Measurements from ENCODE around the gene MIGA2. TPM values are rescaled to one million over a fixed set of nuclear protein-coding genes. Genes with fewer than 3 reads are reported as not detected.
A peak's percentile ranks its signal among the peaks of the same experiment; 100 is the strongest.

The MIGA2 gene
- 100 to 1,000 TPM in 1 of 4 donors, 10 to 100 TPM in 3; 21.3 to 127 (median 61.0) TPM for polyA plus RNA-seq
- long read RNA-seq, donor 1, result 0 reads
- long read RNA-seq, donor 2, result 0 reads
- long read RNA-seq, donor 3, result 0 reads
- long read RNA-seq, donor 4, result 0 reads
- long read RNA-seq, donor 5, result 0 reads
- long read RNA-seq, donor 6, partial matches to known transcripts, result 0 of 1 reads
- long read RNA-seq, donor 6, other reads (novel, unspliced or antisense), result 0 of 1 reads
- long read RNA-seq, donor 7, result 0 reads
- long read RNA-seq, donor 8, result 0 reads
- long read RNA-seq, donor 9, result 0 reads
- long read RNA-seq, donor 10, result 0 reads

DNA sequence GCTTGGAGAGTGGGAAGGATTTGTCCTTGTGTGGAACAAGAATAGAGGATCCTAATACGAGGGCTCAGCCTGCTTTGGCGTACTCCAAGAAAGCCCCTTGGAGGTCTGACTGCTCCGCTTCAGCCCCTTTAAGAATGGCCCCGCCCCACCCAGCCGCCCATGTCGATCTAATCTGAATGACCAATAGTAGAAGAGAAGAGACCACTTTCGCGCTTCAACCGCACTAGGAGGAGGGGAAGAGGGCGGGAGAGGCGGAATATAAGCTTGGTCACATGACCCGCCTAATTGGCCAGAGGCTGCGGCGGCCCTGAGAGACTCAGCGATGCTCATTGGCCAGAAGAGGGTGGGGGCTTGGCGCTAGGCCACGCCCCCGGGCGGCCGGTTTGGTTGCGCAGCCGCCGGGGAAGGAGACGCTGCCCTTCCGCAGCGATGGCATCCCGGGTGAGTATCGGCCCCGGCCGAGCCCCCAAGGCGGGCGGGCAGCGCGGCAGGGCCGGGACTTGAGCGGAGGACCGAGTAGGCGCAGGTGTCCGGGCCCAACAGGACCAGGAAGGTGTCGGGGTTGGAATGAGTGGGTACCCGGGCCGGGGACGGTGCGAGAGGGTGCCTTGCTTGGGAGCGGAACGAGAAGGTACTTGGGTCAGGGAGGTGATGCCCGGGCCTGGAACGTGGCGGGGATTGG is at the start of gene MIGA2:
Gene MIGA2, plus strand, starts transcription at position 386 of the 682 bp plus-strand sequence. CDS start 3,969 bp downstream, outside the sequence.
- no peaks in the 10 kb centered on the region for H3K27me3 ChIP-seq (ENCODE audit: control insufficient read depth in 3 of 3, insufficient read depth in 3 of 3, low read length in 3 of 3)
- 0% methylated on average over 46 to 49 of the region's 49 CpGs for WGBS, 3 donors
- H3K9me3 ChIP-seq (ENCODE audit: control insufficient read depth in 2 of 2, insufficient read depth in 1 of 2, low read depth in 1 of 2, low read length in 1 of 2), result no peaks in the 10 kb centered on the region
- peak within 1 kb of the TSS; percentile 69 to 90 (median 75) for H3K27ac ChIP-seq (ENCODE audit: low read depth in 1 of 3, low read length in 2 of 3)
- FAIRE-seq, result no peak
- H3K36me3 ChIP-seq (ENCODE audit: control insufficient read depth in 3 of 3, insufficient read depth in 2 of 3, low read depth in 1 of 3, low read length in 3 of 3), result peaks cover 0 to 13% (median 4%) of the 10 kb centered on the region in 3 donors
- peak within 1 kb of the TSS; percentile 85 to 95 (median 93) for H3K4me3 ChIP-seq (ENCODE audit: low read depth in 1 of 3, low read length in 3 of 3)
- peaks cover 0 to 23% (median 0%) of the 10 kb centered on the region in 3 donors for H3K4me1 ChIP-seq (ENCODE audit: control insufficient read depth in 3 of 3, insufficient read depth in 2 of 3, low read depth in 1 of 3, low read length in 2 of 3)
- DNase-seq, result peak; percentile 99 to 100

DNA sequence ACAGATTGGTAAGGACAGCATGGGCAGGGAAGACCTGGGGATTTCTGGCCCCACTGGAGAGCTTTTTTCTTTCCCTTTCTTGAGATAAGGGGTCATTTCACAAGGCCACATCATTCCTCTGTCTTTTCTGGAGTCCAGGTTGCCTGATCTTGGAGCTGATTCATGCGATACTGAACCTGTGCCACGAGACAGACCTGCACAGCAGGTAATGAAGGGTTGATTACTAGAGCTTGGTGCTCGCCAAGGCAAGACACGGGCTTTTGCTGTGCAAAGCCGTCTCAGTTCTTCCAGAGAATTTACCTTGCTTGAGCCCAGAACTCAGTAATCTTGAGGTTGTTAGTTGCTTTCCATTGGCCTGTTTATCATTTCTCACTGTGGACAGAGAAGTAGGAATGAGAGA is 49.8 kb upstream of the MIGA2 start:
- FAIRE-seq (no peak), DNase-seq (no peak)
- Histone ChIP-seq H3K4me3 (ENCODE audit: low read depth in 1 of 3, low read length in 3 of 3) (no peak overlapping the region), H3K9me3 (ENCODE audit: control insufficient read depth in 2 of 2, insufficient read depth in 1 of 2, low read depth in 1 of 2, low read length in 1 of 2) (no peaks in the 10 kb centered on the region), H3K27me3 (ENCODE audit: control insufficient read depth in 3 of 3, insufficient read depth in 3 of 3, low read length in 3 of 3) (no peaks in the 10 kb centered on the region), H3K4me1 (ENCODE audit: control insufficient read depth in 3 of 3, insufficient read depth in 2 of 3, low read depth in 1 of 3, low read length in 2 of 3) (no peaks in the 10 kb centered on the region), H3K27ac (ENCODE audit: low read depth in 1 of 3, low read length in 2 of 3) (no peak overlapping the region), H3K36me3 (ENCODE audit: control insufficient read depth in 3 of 3, insufficient read depth in 2 of 3, low read depth in 1 of 3, low read length in 3 of 3) (peaks cover 13 to 67% (median 13%) of the 10 kb centered on the region in 3 donors)
- 89 to 96% (median 93%) methylated on average over 5 of the region's 5 CpGs for whole genome bisulfite sequencing, 3 donors

GRCh38 chr9:128987805-128988204 is 48.6 kb upstream of the MIGA2 start:
- 88 to 96% (median 94%) methylated on average over 5 of the region's 5 CpGs for WGBS, 3 donors
- H3K9me3 ChIP-seq (ENCODE audit: control insufficient read depth in 2 of 2, insufficient read depth in 1 of 2, low read depth in 1 of 2, low read length in 1 of 2), result no peaks in the 10 kb centered on the region
- no peaks in the 10 kb centered on the region for H3K4me1 ChIP-seq (ENCODE audit: control insufficient read depth in 3 of 3, insufficient read depth in 2 of 3, low read depth in 1 of 3, low read length in 2 of 3)
- H3K27me3 ChIP-seq (ENCODE audit: control insufficient read depth in 3 of 3, insufficient read depth in 3 of 3, low read length in 3 of 3), result no peaks in the 10 kb centered on the region
- H3K4me3 ChIP-seq (ENCODE audit: low read depth in 1 of 3, low read length in 3 of 3), result no peak overlapping the region
- peaks cover 9 to 64% (median 13%) of the 10 kb centered on the region in 3 donors for H3K36me3 ChIP-seq (ENCODE audit: control insufficient read depth in 3 of 3, insufficient read depth in 2 of 3, low read depth in 1 of 3, low read length in 3 of 3)
- H3K27ac ChIP-seq (ENCODE audit: low read depth in 1 of 3, low read length in 2 of 3), result no peak overlapping the region
- DNase-seq (no peak), FAIRE-seq (no peak)

GRCh38 chr9:128992995-128993394 is 43.4 kb upstream of the MIGA2 start:
- WGBS, 3 donors, result 68 to 80% (median 75%) methylated on average over 7 of the region's 7 CpGs
- H3K36me3 ChIP-seq (ENCODE audit: control insufficient read depth in 3 of 3, insufficient read depth in 2 of 3, low read depth in 1 of 3, low read length in 3 of 3), result peaks cover 15 to 73% (median 19%) of the 10 kb centered on the region in 3 donors

DNA sequence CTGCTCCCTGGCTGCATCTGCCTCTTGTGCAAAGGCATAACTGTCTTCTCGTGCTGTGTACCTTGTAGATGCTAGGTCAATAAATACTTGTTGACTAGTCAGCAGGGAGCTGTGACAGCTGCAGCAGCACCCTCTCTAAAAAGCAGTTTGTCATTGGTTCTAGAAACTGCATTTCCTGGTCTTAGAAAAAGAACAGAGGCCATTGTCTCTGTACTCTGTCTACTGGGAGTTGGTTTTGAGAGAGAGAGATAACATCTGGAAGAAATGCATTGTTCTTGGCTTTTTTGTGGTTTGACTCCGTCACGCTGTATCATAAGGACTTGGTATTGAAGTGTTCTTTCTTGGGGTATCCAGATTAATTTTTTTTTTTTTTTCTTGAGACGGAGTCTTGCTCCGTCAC is 40.6 kb upstream of the MIGA2 start:
- no peak overlapping the region for H3K4me3 ChIP-seq (ENCODE audit: low read depth in 1 of 3, low read length in 3 of 3)
- H3K9me3 ChIP-seq (ENCODE audit: control insufficient read depth in 2 of 2, insufficient read depth in 1 of 2, low read depth in 1 of 2, low read length in 1 of 2), result no peaks in the 10 kb centered on the region
- no peaks in the 10 kb centered on the region for H3K4me1 ChIP-seq (ENCODE audit: control insufficient read depth in 3 of 3, insufficient read depth in 2 of 3, low read depth in 1 of 3, low read length in 2 of 3)
- WGBS, 3 donors, result 88 to 98% (median 96%) methylated on average over 5 of the region's 5 CpGs
- no peak overlapping the region for H3K27ac ChIP-seq (ENCODE audit: low read depth in 1 of 3, low read length in 2 of 3)
- DNase-seq (no peak), FAIRE-seq (no peak)
- H3K36me3 ChIP-seq (ENCODE audit: control insufficient read depth in 3 of 3, insufficient read depth in 2 of 3, low read depth in 1 of 3, low read length in 3 of 3), result peaks cover 26 to 80% (median 26%) of the 10 kb centered on the region in 3 donors
- H3K27me3 ChIP-seq (ENCODE audit: control insufficient read depth in 3 of 3, insufficient read depth in 3 of 3, low read length in 3 of 3), result no peaks in the 10 kb centered on the region

More at GRCh38 chr9:128992995-128993394, 43.4 kb upstream of the MIGA2 start:
- H3K9me3 ChIP-seq (ENCODE audit: control insufficient read depth in 2 of 2, insufficient read depth in 1 of 2, low read depth in 1 of 2, low read length in 1 of 2), result no peaks in the 10 kb centered on the region
- H3K27ac ChIP-seq (ENCODE audit: low read depth in 1 of 3, low read length in 2 of 3), result no peak overlapping the region
- peak in 1 of 2 donors; percentile 17 for DNase-seq
- no peak overlapping the region for H3K4me3 ChIP-seq (ENCODE audit: low read depth in 1 of 3, low read length in 3 of 3)
- H3K27me3 ChIP-seq (ENCODE audit: control insufficient read depth in 3 of 3, insufficient read depth in 3 of 3, low read length in 3 of 3), result no peaks in the 10 kb centered on the region
- FAIRE-seq, result no peak
- no peaks in the 10 kb centered on the region for H3K4me1 ChIP-seq (ENCODE audit: control insufficient read depth in 3 of 3, insufficient read depth in 2 of 3, low read depth in 1 of 3, low read length in 2 of 3)

- peaks cover 26 to 90% (median 29%) of the 10 kb centered on the region in 3 donors for H3K36me3 ChIP-seq (ENCODE audit: control insufficient read depth in 3 of 3, insufficient read depth in 2 of 3, low read depth in 1 of 3, low read length in 3 of 3)
- no peak overlapping the region for H3K4me3 ChIP-seq (ENCODE audit: low read depth in 1 of 3, low read length in 3 of 3)
- no peaks in the 10 kb centered on the region for H3K9me3 ChIP-seq (ENCODE audit: control insufficient read depth in 2 of 2, insufficient read depth in 1 of 2, low read depth in 1 of 2, low read length in 1 of 2)
- DNase-seq, result no peak
- WGBS, 3 donors, result 96 to 98% (median 96%) methylated on average over 5 to 6 of the region's 6 CpGs
- no peaks in the 10 kb centered on the region for H3K4me1 ChIP-seq (ENCODE audit: control insufficient read depth in 3 of 3, insufficient read depth in 2 of 3, low read depth in 1 of 3, low read length in 2 of 3)
- H3K27me3 ChIP-seq (ENCODE audit: control insufficient read depth in 3 of 3, insufficient read depth in 3 of 3, low read length in 3 of 3), result no peaks in the 10 kb centered on the region
- no peak overlapping the region for H3K27ac ChIP-seq (ENCODE audit: low read depth in 1 of 3, low read length in 2 of 3)
- FAIRE-seq, result no peak
Measured at GRCh38 chr9:128998462-128998861, 38.0 kb upstream of the MIGA2 start.

GRCh38 chr9:128999581-129000206 is 36.7 kb upstream of the MIGA2 start:
- Histone ChIP-seq H3K4me1 (ENCODE audit: control insufficient read depth in 3 of 3, insufficient read depth in 2 of 3, low read depth in 1 of 3, low read length in 2 of 3) (no peaks in the 10 kb centered on the region), H3K27ac (ENCODE audit: low read depth in 1 of 3, low read length in 2 of 3) (no peak overlapping the region), H3K4me3 (ENCODE audit: low read depth in 1 of 3, low read length in 3 of 3) (no peak overlapping the region), H3K36me3 (ENCODE audit: control insufficient read depth in 3 of 3, insufficient read depth in 2 of 3, low read depth in 1 of 3, low read length in 3 of 3) (peaks cover 23 to 93% (median 25%) of the 10 kb centered on the region in 3 donors), H3K9me3 (ENCODE audit: control insufficient read depth in 2 of 2, insufficient read depth in 1 of 2, low read depth in 1 of 2, low read length in 1 of 2) (no peaks in the 10 kb centered on the region), H3K27me3 (ENCODE audit: control insufficient read depth in 3 of 3, insufficient read depth in 3 of 3, low read length in 3 of 3) (no peaks in the 10 kb centered on the region)
- 89 to 95% (median 93%) methylated on average over 13 of the region's 13 CpGs for WGBS, 3 donors
- DNase-seq, result no peak
- no peak for FAIRE-seq

DNA sequence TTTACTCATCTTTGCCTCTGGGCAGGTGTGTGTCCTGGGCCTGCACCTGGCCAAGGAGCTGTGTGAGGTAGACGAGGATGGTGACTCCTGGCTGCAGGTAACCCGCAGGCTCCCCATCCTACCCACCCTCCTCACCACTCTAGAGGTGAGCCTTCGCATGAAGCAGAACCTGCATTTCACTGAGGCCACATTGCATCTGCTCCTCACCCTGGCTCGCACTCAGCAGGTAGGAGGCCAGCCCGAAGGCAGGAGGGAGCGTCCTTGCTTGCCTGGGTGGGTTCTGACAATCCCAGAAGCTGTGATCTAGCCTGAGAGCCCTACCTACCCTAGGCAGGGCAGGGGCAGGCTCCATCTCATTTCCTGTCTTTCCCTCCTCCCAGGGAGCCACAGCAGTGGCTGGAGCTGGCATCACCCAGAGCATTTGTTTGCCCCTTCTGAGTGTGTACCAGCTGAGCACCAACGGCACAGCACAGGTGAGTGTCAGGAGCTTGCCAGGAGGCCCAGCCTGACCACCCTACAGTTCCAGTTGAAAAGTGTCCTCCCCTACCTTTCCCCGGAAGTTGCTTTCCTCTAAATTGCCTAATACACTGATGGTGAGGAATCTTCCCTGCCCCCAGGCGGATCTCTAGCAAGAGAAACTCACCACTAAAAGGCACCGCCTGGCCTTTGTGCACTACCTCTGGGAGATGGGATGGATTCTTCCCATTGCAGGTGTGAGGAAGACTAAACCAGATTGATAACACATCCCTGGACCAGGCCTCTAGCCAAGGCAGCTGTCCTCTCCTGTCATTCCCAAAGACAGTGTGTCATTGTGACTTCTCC is 34.7 kb upstream of the MIGA2 start:
- DNase-seq (no peak), FAIRE-seq (no peak)
- no peaks in the 10 kb centered on the region for H3K9me3 ChIP-seq (ENCODE audit: control insufficient read depth in 2 of 2, insufficient read depth in 1 of 2, low read depth in 1 of 2, low read length in 1 of 2)
- no peaks in the 10 kb centered on the region for H3K27me3 ChIP-seq (ENCODE audit: control insufficient read depth in 3 of 3, insufficient read depth in 3 of 3, low read length in 3 of 3)
- WGBS, 3 donors, result 90 to 95% (median 94%) methylated on average over 10 of the region's 10 CpGs
- peaks cover 16 to 96% (median 20%) of the 10 kb centered on the region in 3 donors for H3K36me3 ChIP-seq (ENCODE audit: control insufficient read depth in 3 of 3, insufficient read depth in 2 of 3, low read depth in 1 of 3, low read length in 3 of 3)
- H3K27ac ChIP-seq (ENCODE audit: low read depth in 1 of 3, low read length in 2 of 3), result no peak overlapping the region
- H3K4me3 ChIP-seq (ENCODE audit: low read depth in 1 of 3, low read length in 3 of 3), result no peak overlapping the region
- H3K4me1 ChIP-seq (ENCODE audit: control insufficient read depth in 3 of 3, insufficient read depth in 2 of 3, low read depth in 1 of 3, low read length in 2 of 3), result no peaks in the 10 kb centered on the region

Data from small intestine (tissue), 16 donors.